ENCODE data around the gene MAPKBP1.

The MAPKBP1 gene

DNA sequence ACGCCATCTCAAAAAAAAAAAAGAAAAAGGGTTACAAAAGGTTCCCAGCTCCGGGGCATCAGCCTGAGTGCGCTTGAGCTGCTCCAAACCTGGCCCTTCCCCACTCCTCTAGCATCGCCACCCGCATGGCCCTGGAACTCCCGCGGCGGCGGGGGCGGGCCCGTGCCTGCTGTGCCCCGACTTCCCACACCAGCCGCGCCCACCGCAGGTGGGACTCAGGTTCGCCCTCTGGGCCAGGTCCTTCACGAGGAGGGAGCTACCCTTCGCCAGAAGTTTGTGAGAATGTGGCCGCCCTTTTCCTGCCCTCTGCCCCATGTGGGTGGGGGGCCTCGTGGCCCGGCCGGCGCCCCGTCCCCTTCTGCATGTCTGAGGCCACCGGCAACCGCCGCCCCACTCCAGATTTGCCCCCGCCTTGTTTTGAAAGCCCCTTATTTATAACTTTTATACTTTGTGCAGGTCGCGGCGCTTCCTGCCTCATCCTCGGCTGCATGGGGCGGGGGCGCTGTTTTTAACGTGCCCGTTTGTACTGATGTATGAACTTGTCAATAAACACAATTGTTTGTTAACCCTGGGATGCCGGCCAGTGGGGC is 53.1 kb downstream of the MAPKBP1 start (continued):
- TF ChIP-seq ZNF280D (tag by site-specific recombination; IDR thresholded peaks at IDR 0.05) (no peak), SP3 (tag by site-specific recombination; IDR thresholded peaks at IDR 0.05) (peak; percentile 53; the same call in 1 of the 2 replicates), MZF1 (tag by site-specific recombination; IDR thresholded peaks at IDR 0.05; ENCODE audit: borderline replicate concordance) (no peak), KLF10 (tag by site-specific recombination; IDR thresholded peaks at IDR 0.05) (no peak), ZNF223 (tag by site-specific recombination; IDR thresholded peaks at IDR 0.05) (no peak), ZBTB6 (tag by site-specific recombination; IDR thresholded peaks at IDR 0.05) (peak; percentile 85), MYNN (tag by site-specific recombination; IDR thresholded peaks at IDR 0.05; ENCODE audit: borderline replicate concordance) (no peak), HOXD13 (CRISPR knock-in tag; IDR thresholded peaks at IDR 0.05; ENCODE audit: borderline replicate concordance) (no peak), ZNF549 (tag by site-specific recombination; IDR thresholded peaks at IDR 0.05) (no peak), PRDM10 (tag by site-specific recombination; IDR thresholded peaks at IDR 0.05) (0 out of 2 replicates have a peak, but pooled peaks have one; percentile 12), EGR2 (tag by site-specific recombination; IDR thresholded peaks at IDR 0.05; ENCODE audit: low read depth) (peak; percentile 82), GFI1B (tag by site-specific recombination; IDR thresholded peaks at IDR 0.05) (no peak), KLF8 (tag by site-specific recombination; IDR thresholded peaks at IDR 0.05) (no peak), ZXDB (tag by site-specific recombination; IDR thresholded peaks at IDR 0.05) (no peak), RBAK (tag by site-specific recombination; IDR thresholded peaks at IDR 0.05) (no peak), ZNF600 (tag by site-specific recombination; IDR thresholded peaks at IDR 0.05) (0 out of 2 replicates have a peak, but pooled peaks have one; percentile 8), ZNF658 (tag by site-specific recombination; IDR thresholded peaks at IDR 0.05) (no peak), GLIS2 (tag by site-specific recombination; IDR thresholded peaks at IDR 0.05) (peak; percentile 80), ZNF692 (tag by site-specific recombination; IDR thresholded peaks at IDR 0.05) (no peak), ZNF132 (tag by site-specific recombination; IDR thresholded peaks at IDR 0.05; ENCODE audit: borderline replicate concordance) (no peak), ZEB2 (tag by site-specific recombination; IDR thresholded peaks at IDR 0.05) (no peak), SCRT2 (tag by site-specific recombination; IDR thresholded peaks at IDR 0.05) (no peak), ZNF513 (tag by site-specific recombination; IDR thresholded peaks at IDR 0.05) (no peak), ZSCAN30 (tag by site-specific recombination; IDR thresholded peaks at IDR 0.05) (no peak), ZNF214 (tag by site-specific recombination; IDR thresholded peaks at IDR 0.05; ENCODE audit: borderline replicate concordance) (no peak), ZNF629 (tag by site-specific recombination; IDR thresholded peaks at IDR 0.05) (no peak)
- TF ChIP-seq, protein P1, sequence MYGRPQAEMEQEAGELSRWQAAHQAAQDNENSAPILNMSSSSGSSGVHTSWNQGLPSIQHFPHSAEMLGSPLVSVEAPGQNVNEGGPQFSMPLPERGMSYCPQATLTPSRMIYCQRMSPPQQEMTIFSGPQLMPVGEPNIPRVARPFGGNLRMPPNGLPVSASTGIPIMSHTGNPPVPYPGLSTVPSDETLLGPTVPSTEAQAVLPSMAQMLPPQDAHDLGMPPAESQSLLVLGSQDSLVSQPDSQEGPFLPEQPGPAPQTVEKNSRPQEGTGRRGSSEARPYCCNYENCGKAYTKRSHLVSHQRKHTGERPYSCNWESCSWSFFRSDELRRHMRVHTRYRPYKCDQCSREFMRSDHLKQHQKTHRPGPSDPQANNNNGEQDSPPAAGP (tag by site-specific recombination; IDR thresholded peaks at IDR 0.05) = no peak
